Osteocyte (in vitro differentiated cells): ENCODE results near the gene WDR20. TPM values are rescaled to one million over a fixed set of nuclear protein-coding genes. Genes with fewer than 3 reads are reported as not detected.
A peak's percentile ranks its signal among the peaks of the same experiment; 100 is the strongest.

Experiments used
- DNase-seq: peaks from one replicate; pipeline ENCODE4 v3.0.0; 2021; ENCODE audit warnings: mixed read lengths; ENCODE audit not compliant: unreplicated experiment; ENCODE audit errors: extremely low spot score
- H3K27ac Mint-ChIP-seq: one replicate; pipeline ENCODE4 v1.8.0; 2021; ENCODE audit warnings: mild to moderate bottlenecking, mixed read lengths; ENCODE audit not compliant: unreplicated experiment
- H3K27me3 Mint-ChIP-seq: one replicate; pipeline ENCODE4 v1.8.0; 2021; ENCODE audit warnings: mixed read lengths; ENCODE audit not compliant: unreplicated experiment
- H3K36me3 Mint-ChIP-seq: one replicate; pipeline ENCODE4 v1.8.0; 2021; ENCODE audit warnings: mixed read lengths; ENCODE audit not compliant: unreplicated experiment
- H3K4me1 Mint-ChIP-seq: one replicate; pipeline ENCODE4 v1.8.0; 2021; ENCODE audit warnings: mixed read lengths; ENCODE audit not compliant: unreplicated experiment
- H3K4me3 Mint-ChIP-seq: one replicate; pipeline ENCODE4 v1.8.0; 2021; ENCODE audit warnings: mild to moderate bottlenecking, moderate library complexity, mixed read lengths; ENCODE audit not compliant: unreplicated experiment
- H3K9me3 Mint-ChIP-seq: one replicate; pipeline ENCODE4 v1.8.0; 2021; ENCODE audit warnings: mixed read lengths; ENCODE audit not compliant: unreplicated experiment
- CTCF ChIP-seq: fragments of 200-600 bp; sonication (generic); IDR thresholded peaks from 2 replicates; pipeline ENCODE4 v1.5.0; 2021; ENCODE audit warnings: antibody characterized with exemption, mild to moderate bottlenecking, moderate library complexity
- total RNA-seq: library from RNA; stranded (reverse); gene quantifications from 2 replicates; pipeline ENCODE4 v1.2.1, GENCODE V29; 2021

WDR20 gene
- total RNA-seq, 1 donor from 2014 or later: 27.4 TPM

- DNase-seq: no peak
- H3K36me3 Mint-ChIP-seq: peaks cover 2% of the 10 kb centered on the region
- H3K9me3 Mint-ChIP-seq: no peaks in the 10 kb centered on the region
- peaks cover 3% of the 10 kb centered on the region for H3K4me1 Mint-ChIP-seq
- no peak overlapping the region for H3K4me3 Mint-ChIP-seq
- H3K27ac Mint-ChIP-seq: no peak overlapping the region
- TF ChIP-seq CTCF: no peak
- no peaks in the 10 kb centered on the region for H3K27me3 Mint-ChIP-seq
Observed at GRCh38 chr14:102252834-102253801, 113.4 kb downstream of the WDR20 start.

- Mint-ChIP-seq H3K4me3 (no peak overlapping the region), H3K9me3 (no peaks in the 10 kb centered on the region), H3K4me1 (peaks cover 3% of the 10 kb centered on the region), H3K36me3 (peaks cover 2% of the 10 kb centered on the region), H3K27ac (peak overlapping the region; percentile 52), H3K27me3 (no peaks in the 10 kb centered on the region)
- no peak for TF ChIP-seq CTCF
- DNase-seq: no peak
Observed at GRCh38 chr14:102255401-102256190, 115.9 kb downstream of the WDR20 start.

- Mint-ChIP-seq H3K4me3 (no peak overlapping the region), H3K4me1 (peaks cover 3% of the 10 kb centered on the region), H3K36me3 (no peaks in the 10 kb centered on the region), H3K27me3 (no peaks in the 10 kb centered on the region), H3K9me3 (no peaks in the 10 kb centered on the region), H3K27ac (no peak overlapping the region)
- no peak for TF ChIP-seq CTCF
- DNase-seq: no peak
Observed at GRCh38 chr14:102256716-102257115, 117.0 kb downstream of the WDR20 start.

- TF ChIP-seq CTCF: no peak
- no peak for DNase-seq
- no peaks in the 10 kb centered on the region for H3K9me3 Mint-ChIP-seq
- peaks cover 11% of the 10 kb centered on the region for H3K4me1 Mint-ChIP-seq
- no peak overlapping the region for H3K4me3 Mint-ChIP-seq
- no peaks in the 10 kb centered on the region for H3K36me3 Mint-ChIP-seq
- no peak overlapping the region for H3K27ac Mint-ChIP-seq
- H3K27me3 Mint-ChIP-seq: no peaks in the 10 kb centered on the region
Observed at GRCh38 chr14:102258136-102258535, 118.4 kb downstream of the WDR20 start.

Other genes with a start within 250 kb of the WDR20 start
- gene DYNC1H1, start 175.3 kb upstream of the WDR20 start, total RNA-seq: 821 and 886 TPM in 2 replicates
- 311 and 317 TPM in 2 replicates for gene HSP90AA1, start 52.9 kb upstream of the WDR20 start, total RNA-seq
- gene MOK, start 165.3 kb downstream of the WDR20 start, total RNA-seq: 5.8 and 9.5 TPM in 2 replicates
- gene ZNF839, start 179.8 kb downstream of the WDR20 start, total RNA-seq: 9.3 and 10.1 TPM in 2 replicates
- gene CINP, start 223.0 kb downstream of the WDR20 start, total RNA-seq: 26.9 and 30.7 TPM in 2 replicates
- 26.9 and 32.9 TPM in 2 replicates for gene TECPR2, start 223.0 kb downstream of the WDR20 start, total RNA-seq